ENCODE measurements around the gene WDR72.

WDR72 gene

DNA sequence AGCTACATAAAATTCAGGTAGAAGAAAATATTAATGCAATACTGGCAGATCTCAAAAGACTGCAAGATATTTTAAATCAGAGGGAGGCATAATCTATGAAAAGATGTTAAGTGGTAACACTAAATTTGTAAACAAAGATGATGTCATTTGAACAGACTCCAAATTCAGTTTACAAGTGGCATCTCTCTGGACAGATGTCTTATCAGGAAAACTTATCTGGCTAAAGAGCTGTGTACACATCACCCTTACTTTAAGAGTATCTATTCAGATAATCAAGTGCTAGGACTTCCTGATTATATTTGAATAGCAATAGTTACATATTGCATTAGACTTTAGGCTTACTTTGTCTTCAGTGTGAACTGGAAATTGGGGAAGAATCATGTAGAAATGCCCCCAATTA lies 231.5 kb downstream of the WDR72 start:
- no peak for DNase-seq

DNA sequence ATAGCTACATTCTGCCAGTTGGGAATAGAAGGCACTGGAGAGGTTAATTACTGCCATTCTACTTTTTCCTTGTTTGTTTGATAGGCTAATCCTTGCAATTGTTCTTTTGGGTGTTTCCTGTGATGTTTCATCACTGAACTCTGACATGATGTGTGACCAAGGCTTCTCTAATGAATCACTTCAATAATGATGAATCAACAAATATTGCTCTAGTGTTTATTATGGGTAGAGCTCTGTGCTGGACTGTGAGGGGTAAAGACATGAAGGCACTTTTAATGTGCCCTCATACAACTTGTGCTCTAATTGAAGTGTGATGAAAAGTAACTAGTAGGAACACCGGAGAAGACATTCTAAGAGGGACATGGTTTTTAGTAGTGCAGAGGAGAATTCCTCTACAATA lies 233.6 kb downstream of the WDR72 start:
- no peak for DNase-seq

DNA sequence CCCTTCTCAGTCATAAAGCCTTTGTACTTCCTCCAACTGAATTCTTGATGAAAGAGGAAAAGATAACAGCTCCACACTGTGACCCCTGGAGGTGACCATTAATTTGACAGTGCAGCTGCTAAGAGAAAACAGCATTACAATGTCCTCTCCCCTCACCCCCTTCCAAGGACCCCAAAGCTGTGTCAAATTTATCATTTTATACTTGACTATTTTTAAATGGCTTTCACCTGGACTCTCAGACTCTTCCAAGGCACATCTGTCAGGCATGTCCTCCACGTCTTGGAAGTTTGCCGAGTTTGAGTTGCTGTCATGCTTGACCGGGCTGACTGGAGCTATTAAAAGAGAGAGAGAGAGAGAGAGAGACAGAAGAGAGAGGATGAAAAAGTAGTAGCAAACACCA lies 236.5 kb downstream of the WDR72 start:
- DNase-seq: no peak

DNA sequence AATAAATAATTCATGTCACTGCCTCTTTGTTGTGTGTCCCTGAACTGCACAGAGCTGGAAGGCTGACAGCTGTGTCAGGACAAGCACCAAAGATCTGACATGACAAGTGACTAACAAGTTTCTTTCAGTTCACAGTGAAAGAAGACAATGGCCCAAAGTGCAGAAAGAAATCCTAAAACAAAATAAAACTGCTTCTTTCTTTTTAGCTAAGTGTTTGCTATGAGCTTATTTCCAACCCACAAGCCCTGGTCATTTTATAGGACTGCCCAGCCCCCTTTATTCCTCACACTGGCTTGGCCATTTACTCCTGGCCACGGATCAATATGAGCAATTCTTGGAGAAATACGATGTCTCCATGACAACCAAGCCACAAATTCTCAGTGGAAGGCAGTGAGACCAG lies 238.5 kb downstream of the WDR72 start:
- DNase-seq: no peak

DNA sequence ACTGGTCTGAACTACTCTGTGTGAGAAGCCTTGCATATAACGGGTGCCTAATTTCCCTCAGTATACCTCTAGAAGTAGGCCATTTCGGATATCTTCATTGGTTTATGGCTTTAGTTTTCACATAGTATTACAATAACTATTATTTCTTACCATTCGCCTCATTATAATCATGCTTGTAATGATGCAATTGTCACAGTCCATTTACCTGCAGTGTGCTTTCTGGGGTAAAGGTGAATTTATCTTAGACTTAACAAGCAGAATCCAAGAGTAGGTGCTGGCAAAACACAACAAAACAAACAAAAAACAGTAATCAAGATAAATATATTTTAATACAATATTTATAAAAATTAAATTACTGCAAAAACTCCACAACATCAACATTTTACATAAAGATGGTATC lies 246.0 kb downstream of the WDR72 start:
- no peak for DNase-seq

DNA sequence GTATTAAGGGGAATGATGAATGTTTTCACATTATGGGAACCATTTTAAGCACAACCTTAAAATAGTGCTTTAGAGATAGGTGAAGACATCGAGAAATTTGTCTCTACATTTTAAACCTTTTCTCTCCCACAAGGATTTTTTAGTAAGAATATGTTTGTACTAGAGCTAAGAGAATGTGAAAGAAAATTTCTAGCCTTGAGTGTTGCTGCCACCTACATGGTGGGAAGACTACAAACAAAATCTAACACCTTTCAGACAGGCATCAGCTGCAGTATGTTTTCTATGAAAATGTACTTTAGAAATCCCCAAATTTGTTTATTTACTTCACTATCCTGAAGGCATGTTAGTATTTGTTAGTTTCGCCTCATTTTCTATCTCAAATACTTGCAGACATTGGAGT lies 247.4 kb downstream of the WDR72 start:
- DNase-seq: no peak

DNA sequence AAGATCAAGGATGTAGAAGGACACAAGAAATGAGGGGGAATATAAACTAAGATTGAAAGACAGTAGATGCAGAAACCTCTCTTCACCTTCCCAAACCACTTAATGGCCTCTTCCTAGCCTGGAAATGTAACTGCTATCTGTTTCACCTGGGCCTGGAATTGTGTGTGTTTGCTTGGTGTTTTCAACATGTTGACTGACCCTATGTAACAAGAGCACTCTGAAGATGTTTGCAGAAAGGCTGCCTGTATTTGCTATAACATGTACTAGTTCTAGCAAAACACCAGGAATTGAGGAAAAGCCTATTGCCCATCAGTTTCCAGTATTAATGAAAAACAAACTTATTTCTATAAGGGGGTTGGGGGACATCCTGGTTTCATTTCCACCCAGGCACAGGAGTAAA lies 248.3 kb downstream of the WDR72 start:
- DNase-seq: no peak

DNA sequence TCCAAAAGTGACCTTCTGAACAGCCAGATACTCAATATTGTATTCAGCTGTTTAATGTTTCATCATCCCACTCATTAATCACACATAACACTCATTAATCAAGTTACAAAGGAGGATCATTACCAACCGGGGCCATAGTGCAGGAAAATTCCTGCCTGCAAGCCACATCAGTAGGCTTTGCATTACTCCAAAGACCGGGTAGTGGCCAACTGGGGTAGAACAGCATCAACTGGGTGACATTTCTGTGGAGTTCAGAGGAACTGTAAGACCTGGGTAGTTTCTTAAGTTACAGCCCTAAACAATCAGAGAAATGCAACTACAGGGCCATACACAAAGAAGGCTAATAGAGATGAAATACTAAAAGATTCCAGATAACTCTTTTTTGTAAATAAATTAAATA lies 253.1 kb downstream of the WDR72 start:
- no peak for DNase-seq

DNA sequence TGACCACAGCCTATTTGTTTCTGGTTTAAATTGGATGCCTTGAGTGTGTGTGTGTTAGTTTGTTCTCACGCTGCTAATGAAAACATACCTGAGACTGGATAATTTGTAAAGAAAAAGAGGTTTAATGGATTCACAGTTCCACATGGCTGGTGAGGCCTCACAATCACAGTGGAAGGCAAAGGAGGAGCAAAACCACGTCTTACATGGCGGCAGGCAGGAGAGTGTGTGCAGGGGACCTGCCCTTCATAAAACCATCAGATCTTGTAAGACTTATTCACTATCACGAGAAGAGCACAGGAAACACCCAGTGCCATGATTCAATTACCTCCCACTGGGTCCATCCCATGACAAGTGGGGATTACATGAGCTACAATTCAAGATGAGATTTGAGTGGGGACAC lies 260.5 kb downstream of the WDR72 start:
- no peak for DNase-seq

DNA sequence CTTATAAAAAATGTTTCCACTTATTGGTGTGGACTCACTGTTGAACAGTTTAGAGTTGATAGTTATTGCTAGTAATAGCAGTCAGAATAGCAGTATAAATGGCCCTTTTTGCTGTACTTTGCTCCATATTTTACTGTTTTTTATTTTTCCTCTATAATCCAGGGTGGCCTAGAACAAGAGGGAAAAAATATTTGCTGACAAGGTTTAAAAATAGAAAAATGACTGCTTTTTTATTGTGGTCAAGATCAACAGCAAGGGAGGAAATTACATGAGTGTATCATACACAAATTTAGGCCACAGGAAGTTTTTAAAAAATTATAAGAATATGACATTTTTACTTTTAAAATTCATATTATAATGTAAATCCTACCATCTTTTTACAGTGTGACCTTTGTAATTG lies 269.1 kb downstream of the WDR72 start:
- DNase-seq: no peak

DNA sequence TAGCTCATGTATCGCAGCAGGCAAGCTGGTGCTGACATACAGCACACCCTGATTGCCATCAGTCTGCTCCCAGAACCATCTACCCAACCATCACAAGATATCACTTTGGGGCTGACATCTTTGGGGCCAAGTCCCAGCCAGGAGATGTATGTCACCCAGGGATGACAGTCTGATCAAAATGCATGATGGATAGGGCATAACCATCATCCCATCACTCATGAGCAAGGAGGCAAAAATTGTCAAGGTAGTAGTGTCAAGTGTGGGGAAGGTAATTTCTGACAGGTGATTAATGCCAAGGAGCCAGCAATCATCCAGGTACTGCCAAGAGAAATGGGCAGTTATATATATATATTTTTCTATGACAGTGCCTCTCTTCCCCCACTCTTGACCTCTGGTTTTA lies 277.4 kb downstream of the WDR72 start:
- DNase-seq: no peak

DNA sequence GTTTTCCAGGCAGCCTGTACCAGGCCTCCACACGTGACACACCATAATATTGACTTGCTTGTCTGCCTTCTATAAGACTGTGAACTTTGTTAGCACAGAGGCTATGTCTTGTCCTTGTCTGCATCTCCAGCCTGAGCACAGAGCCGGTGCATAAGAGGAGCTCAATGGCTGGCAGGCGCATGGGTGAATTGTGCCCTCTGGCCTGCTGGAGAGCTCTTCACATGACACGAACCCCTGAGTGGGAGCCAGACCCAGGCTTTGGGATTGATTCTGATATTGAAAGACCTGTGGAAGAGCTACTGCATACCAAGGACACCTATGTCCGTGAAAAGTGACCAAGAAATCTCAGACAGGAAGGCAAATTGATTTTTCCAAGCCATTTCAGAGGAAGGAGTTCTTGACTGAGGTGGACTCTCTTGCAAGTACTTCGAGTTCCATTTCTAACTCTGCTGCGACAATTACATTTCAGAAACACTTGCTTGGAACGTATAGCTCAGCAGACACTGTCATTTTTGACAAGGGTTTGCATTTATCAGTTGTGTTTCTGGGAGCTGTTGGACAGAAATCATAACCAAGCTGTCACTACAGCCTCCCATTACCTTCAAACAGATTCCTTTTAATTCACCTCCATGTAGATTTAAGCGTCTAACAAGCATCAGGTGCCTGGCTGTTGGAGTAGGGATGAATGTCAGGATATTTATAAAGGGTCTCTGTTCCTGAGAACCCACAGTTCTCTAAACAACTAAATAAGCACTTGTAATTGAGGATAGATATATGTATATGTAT lies 281.3 kb downstream of the WDR72 start:
- DNase-seq: no peak

DNA sequence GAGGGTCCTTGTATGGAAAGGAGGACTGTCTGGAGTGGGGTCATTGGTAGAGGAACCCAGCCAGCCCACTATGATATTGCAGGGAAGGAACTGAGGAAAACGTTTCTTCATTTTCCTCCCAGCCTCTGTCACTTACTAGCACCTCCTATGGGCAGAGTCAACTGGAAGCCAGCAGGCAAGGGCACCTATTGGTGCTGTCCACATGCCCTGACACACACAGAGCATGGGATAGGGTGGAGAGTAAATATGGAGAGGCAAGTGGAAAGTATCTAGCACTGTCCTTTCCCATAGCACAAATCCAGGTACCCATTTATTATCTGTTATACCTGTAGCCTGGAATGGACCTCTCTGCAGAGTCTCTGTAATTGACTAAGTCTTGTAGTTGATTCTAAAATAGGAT lies 285.6 kb downstream of the WDR72 start:
- no peak for DNase-seq

DNA sequence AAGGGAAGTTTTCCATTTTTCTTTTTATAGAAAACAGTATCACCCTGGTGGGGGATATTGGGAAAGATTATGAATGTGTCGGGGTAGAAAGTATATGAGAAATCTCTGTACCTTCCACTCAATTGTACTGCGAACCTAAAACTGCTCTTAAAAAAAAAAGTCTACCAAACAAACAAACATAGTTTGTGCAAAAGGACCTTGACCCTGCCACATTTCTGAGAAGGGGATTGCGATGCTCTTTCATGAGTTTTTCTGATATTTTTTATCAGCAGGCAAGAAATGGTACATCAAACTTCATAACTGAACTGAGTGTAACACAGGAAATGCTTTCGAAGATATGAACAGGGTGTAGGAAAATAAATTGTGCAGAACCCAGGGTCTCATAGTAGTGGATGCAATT lies 286.0 kb downstream of the WDR72 start:
- DNase-seq: no peak

DNA sequence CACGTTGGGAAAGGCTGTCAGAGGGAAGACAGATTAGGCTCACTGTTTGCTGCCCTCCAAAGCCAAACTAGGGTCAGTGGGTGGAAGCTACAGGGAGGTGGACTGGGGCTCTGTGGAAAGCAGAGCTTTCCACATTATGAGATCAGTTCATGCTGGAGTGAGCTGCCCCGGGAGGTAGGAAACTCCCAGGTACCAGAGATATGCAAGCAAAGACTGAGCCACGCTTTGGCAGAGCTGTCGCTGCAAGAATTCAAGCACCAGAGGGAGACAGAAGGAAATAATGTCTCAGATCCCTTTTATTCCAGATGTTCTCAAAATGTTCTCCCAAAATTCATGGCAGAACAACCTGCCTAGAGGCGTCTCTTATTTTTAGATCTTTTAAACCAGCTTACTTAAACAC lies 286.6 kb downstream of the WDR72 start:
- no peak for DNase-seq

DNA sequence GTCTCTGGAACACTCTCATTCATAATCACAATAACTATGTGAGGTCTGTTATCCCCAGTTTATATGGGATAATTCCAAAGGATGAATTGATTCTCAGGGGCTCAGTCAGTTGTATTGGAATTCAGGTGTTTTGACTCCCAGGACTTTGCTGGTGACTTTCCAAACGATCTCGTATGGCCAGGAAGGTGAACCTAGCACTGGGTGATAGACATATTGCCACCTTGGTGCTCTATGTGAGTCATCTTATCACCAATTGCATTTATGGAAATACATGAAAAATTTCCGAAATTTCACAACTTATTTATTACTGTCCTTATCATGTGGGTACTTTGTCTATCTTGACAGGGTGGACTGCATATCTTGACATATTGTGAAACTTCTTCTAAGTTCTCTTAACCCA lies 287.3 kb downstream of the WDR72 start:
- DNase-seq: no peak

DNA sequence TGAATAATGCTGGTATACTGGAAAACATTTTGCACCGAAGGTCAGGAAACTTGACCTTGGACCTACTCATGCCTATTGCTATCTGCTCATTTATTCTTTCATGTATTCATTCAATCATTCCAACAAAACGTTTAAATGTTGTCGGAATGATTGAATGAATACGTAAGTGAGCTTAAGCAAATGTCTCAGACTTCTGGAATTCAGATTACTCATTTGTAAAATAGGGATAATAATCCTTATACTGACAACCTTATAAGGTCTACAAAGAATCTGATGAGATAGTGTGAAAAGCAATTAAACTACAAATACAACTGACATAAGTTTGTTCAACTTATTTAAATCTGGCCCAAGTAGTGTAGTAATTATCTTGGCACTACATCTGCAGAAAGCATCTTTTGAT lies 288.7 kb downstream of the WDR72 start:
- DNase-seq: no peak

DNA sequence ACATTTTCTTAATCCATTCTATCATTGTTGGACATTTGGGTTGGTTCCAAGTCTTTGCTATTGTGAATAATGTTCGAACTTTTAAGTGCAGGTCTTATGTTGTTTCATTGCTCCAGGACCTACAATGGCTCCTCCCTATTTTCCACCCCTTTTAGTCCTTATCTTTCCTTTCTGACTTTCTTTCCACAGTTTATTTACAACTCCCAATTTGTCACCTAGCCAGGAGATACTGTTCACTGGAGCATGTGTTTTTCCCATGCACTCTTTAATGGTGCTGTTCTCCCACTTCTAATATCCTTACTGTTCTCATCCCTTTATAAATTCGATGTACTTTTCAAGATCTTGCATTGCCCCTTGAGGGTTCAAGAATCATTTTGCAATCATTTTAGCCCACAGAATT lies 290.0 kb downstream of the WDR72 start:
- no peak for DNase-seq

Measured in inflammatory macrophage (primary cell).